ENCODE results near the gene SLC1A7. TPM values are rescaled to one million over a fixed set of nuclear protein-coding genes. Genes with fewer than 3 reads are reported as not detected.

SLC1A7 gene
- total RNA-seq, 1 experiment from 2014 or later = not detected

DNA sequence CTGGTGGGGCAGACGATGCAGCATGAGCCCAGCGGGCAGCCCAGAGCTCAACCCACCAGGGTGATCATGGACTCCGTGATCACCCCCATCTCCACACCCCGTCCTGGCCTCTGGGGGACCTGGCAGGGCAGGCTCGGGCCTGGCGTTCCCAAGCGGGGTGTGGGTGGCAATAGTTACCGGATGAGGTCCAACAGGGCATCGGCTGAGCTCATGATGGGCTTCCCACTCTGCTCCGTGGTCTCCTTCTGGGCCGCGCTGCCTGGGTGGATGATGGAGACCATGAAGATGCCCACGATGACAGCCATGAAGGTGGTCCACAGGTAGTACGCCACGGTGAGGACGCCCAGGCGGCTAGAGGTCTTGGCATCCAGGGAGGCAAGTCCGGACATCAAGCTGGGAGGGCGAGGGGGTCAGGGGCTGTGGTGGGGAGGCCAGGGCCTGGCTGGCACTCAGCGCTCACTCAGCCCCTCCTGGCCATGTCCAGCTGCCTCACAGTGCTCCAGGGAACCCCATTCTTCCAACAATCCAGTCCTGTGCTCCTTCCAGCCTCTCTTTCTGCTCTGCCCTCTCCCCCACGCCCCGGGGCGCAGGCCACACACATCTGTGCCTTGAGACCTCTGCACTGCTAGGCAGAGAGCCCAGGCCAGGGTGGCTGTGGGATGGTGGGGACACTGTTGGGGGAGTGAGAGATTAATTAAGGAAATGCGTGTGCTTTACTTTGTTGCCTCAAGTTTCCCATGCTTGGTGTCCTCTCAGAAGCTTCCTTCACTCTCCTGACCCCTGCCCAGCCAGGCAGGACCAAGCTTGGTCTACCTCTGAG lies 27.6 kb downstream of the SLC1A7 start:
- Histone ChIP-seq H3K36me3 (ENCODE audit: control insufficient read depth in 1 of 2, insufficient read depth in 2 of 2, low read length in 2 of 2) (no peaks in the 10 kb centered on the region), H3K27ac (ENCODE audit: low read depth, low read length) (no peak overlapping the region), H3K27me3 (ENCODE audit: insufficient read depth, low read length) (no peaks in the 10 kb centered on the region), H3K4me1 (ENCODE audit: control insufficient read depth in 1 of 2, insufficient read depth in 2 of 2, low read length in 2 of 2) (peaks cover 0 to 20% of the 10 kb centered on the region in 2 experiments; a peak in 2 of 4 replicates), H3K9me2 (ENCODE audit: insufficient read depth) (no peaks in the 10 kb centered on the region), H4K20me1 (ENCODE audit: insufficient read depth) (no peaks in the 10 kb centered on the region), H3K4me3 (replicated peaks in 1 of 2; ENCODE audit: low read depth in 1 of 2, low read length in 2 of 2) (no peak overlapping the region), H3K79me2 (ENCODE audit: insufficient read depth, low read length) (no peaks in the 10 kb centered on the region), H2AFZ (ENCODE audit: low read depth, low read length, poor library complexity, severe bottlenecking) (no peak overlapping the region), H3K4me2 (ENCODE audit: low read length) (no peak overlapping the region), H3K9me3 (ENCODE audit: control insufficient read depth in 1 of 2, insufficient read depth in 1 of 2, low read depth in 1 of 2, low read length in 2 of 2) (peaks cover 0 to 7% of the 10 kb centered on the region in 2 experiments; a peak in 1 of 4 replicates), H3K9ac (ENCODE audit: low read length) (no peak overlapping the region)
- no peak for ATAC-seq
- BruUV-seq (replicated peaks) = no TSS peak
- TF ChIP-seq CEBPB (IDR thresholded peaks at IDR 0.05; ENCODE audit: low read depth) (no peak), EZH2phosphoT487 (IDR thresholded peaks at IDR 0.05; ENCODE audit: borderline replicate concordance) (no peak), POLR2AphosphoS5 (IDR thresholded peaks at IDR 0.05; ENCODE audit: low read depth, low read length) (no peak), JUND (IDR thresholded peaks at IDR 0.05) (no peak), RAD21 (IDR thresholded peaks at IDR 0.05; ENCODE audit: low read depth) (no peak), YY1 (IDR thresholded peaks at IDR 0.05; ENCODE audit: extremely low read depth, insufficient replicate concordance, low read depth, low read length) (no peak), CBX3 (IDR thresholded peaks at IDR 0.05; ENCODE audit: low read depth) (no peak), TCF7L2 (IDR thresholded peaks at IDR 0.05; ENCODE audit: borderline replicate concordance, extremely low read depth, insufficient read depth, insufficient read length) (no peak), ZNF274 (IDR thresholded peaks at IDR 0.05; ENCODE audit: low read depth, low read length) (no peak)
- TF ChIP-seq, protein P1, sequence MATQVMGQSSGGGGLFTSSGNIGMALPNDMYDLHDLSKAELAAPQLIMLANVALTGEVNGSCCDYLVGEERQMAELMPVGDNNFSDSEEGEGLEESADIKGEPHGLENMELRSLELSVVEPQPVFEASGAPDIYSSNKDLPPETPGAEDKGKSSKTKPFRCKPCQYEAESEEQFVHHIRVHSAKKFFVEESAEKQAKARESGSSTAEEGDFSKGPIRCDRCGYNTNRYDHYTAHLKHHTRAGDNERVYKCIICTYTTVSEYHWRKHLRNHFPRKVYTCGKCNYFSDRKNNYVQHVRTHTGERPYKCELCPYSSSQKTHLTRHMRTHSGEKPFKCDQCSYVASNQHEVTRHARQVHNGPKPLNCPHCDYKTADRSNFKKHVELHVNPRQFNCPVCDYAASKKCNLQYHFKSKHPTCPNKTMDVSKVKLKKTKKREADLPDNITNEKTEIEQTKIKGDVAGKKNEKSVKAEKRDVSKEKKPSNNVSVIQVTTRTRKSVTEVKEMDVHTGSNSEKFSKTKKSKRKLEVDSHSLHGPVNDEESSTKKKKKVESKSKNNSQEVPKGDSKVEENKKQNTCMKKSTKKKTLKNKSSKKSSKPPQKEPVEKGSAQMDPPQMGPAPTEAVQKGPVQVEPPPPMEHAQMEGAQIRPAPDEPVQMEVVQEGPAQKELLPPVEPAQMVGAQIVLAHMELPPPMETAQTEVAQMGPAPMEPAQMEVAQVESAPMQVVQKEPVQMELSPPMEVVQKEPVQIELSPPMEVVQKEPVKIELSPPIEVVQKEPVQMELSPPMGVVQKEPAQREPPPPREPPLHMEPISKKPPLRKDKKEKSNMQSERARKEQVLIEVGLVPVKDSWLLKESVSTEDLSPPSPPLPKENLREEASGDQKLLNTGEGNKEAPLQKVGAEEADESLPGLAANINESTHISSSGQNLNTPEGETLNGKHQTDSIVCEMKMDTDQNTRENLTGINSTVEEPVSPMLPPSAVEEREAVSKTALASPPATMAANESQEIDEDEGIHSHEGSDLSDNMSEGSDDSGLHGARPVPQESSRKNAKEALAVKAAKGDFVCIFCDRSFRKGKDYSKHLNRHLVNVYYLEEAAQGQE (IDR thresholded peaks at IDR 0.05; ENCODE audit: low read depth) = no peak
- TF ChIP-seq, protein P2, sequence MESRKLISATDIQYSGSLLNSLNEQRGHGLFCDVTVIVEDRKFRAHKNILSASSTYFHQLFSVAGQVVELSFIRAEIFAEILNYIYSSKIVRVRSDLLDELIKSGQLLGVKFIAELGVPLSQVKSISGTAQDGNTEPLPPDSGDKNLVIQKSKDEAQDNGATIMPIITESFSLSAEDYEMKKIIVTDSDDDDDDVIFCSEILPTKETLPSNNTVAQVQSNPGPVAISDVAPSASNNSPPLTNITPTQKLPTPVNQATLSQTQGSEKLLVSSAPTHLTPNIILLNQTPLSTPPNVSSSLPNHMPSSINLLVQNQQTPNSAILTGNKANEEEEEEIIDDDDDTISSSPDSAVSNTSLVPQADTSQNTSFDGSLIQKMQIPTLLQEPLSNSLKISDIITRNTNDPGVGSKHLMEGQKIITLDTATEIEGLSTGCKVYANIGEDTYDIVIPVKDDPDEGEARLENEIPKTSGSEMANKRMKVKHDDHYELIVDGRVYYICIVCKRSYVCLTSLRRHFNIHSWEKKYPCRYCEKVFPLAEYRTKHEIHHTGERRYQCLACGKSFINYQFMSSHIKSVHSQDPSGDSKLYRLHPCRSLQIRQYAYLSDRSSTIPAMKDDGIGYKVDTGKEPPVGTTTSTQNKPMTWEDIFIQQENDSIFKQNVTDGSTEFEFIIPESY (IDR thresholded peaks at IDR 0.05; ENCODE audit: extremely low read depth, insufficient replicate concordance, low read length) = no peak
- POLR2A ChIA-PET = no interaction called here
- intact Hi-C loops (cut with micrococcal nuclease) = no loop called here
- no peak for DNase-seq (ENCODE audit: low read depth, low spot score)
- RAD21 ChIA-PET (ENCODE audit: low non-redundant PET in 1 of 2, low total read pairs in 2 of 2, uncharacterized antibody in 2 of 2, unreplicated experiment in 2 of 2) = interaction anchor here in 1 of 2 experiments (0.6 kb wide), 1 partner anchor 244 kb away, joined by 4 read pairs; no protein-coding TSS in a partner anchor
- CTCF ChIA-PET = no interaction called here

Data from HCT116 (cell line).